Cerebellar cortex (tissue), 1 donor: ENCODE data around the gene CTIF.

ENCODE experiments used
- DNase-seq: peaks from one replicate; pipeline ENCODE4 v3.0.0-alpha.2; 2015; ENCODE audit warnings: low spot score

Gene CTIF

GRCh38 chr18:48682768-48683167, 143.9 kb downstream of the CTIF start:
- no peak for DNase-seq

- DNase-seq = no peak
Measured at GRCh38 chr18:48683197-48683596, 144.4 kb downstream of the CTIF start.

- DNase-seq = no peak
Measured at GRCh38 chr18:48683661-48684060, 144.8 kb downstream of the CTIF start.

GRCh38 chr18:48687346-48688042, 148.7 kb downstream of the CTIF start:
- peak; percentile 52 for DNase-seq

GRCh38 chr18:48688961-48689360, 150.1 kb downstream of the CTIF start:
- no peak for DNase-seq

GRCh38 chr18:48689548-48689947, 150.7 kb downstream of the CTIF start:
- DNase-seq = no peak

- DNase-seq = no peak
Measured at GRCh38 chr18:48690494-48690893, 151.7 kb downstream of the CTIF start.

GRCh38 chr18:48693006-48693405, 154.2 kb downstream of the CTIF start:
- DNase-seq = peak; percentile 65

GRCh38 chr18:48693625-48694262, 154.9 kb downstream of the CTIF start:
- no peak for DNase-seq

GRCh38 chr18:48694295-48694694, 155.5 kb downstream of the CTIF start:
- DNase-seq = peak; percentile 89

- DNase-seq = no peak
Measured at GRCh38 chr18:48695671-48696070, 156.8 kb downstream of the CTIF start.

- DNase-seq = no peak
Measured at GRCh38 chr18:48696218-48696617, 157.4 kb downstream of the CTIF start.

- DNase-seq = peak; percentile 93
Measured at GRCh38 chr18:48697441-48697840, 158.6 kb downstream of the CTIF start.

- DNase-seq = no peak
Measured at GRCh38 chr18:48698707-48699106, 159.9 kb downstream of the CTIF start.

GRCh38 chr18:48699761-48700160, 160.9 kb downstream of the CTIF start:
- peak; percentile 63 for DNase-seq

- DNase-seq = no peak
Measured at GRCh38 chr18:48700446-48700845, 161.6 kb downstream of the CTIF start.

- peak; percentile 84 for DNase-seq
Measured at GRCh38 chr18:48702346-48703027, 163.7 kb downstream of the CTIF start.

GRCh38 chr18:48703028-48703386, 164.2 kb downstream of the CTIF start:
- DNase-seq = no peak

GRCh38 chr18:48703418-48703817, 164.6 kb downstream of the CTIF start:
- no peak for DNase-seq

- DNase-seq = no peak
Measured at GRCh38 chr18:48705043-48705442, 166.2 kb downstream of the CTIF start.

- no peak for DNase-seq
Measured at GRCh38 chr18:48705531-48705930, 166.7 kb downstream of the CTIF start.

- DNase-seq = no peak
Measured at GRCh38 chr18:48706731-48707130, 167.9 kb downstream of the CTIF start.

GRCh38 chr18:48707636-48708296, 168.9 kb downstream of the CTIF start:
- DNase-seq = no peak
